ENCODE data around the gene ARL8A. TPM values are rescaled to one million over a fixed set of nuclear protein-coding genes. Genes with fewer than 3 reads are reported as not detected.

Gene ARL8A
- polyA plus RNA-seq, 1 experiment: 58.0 TPM

DNA sequence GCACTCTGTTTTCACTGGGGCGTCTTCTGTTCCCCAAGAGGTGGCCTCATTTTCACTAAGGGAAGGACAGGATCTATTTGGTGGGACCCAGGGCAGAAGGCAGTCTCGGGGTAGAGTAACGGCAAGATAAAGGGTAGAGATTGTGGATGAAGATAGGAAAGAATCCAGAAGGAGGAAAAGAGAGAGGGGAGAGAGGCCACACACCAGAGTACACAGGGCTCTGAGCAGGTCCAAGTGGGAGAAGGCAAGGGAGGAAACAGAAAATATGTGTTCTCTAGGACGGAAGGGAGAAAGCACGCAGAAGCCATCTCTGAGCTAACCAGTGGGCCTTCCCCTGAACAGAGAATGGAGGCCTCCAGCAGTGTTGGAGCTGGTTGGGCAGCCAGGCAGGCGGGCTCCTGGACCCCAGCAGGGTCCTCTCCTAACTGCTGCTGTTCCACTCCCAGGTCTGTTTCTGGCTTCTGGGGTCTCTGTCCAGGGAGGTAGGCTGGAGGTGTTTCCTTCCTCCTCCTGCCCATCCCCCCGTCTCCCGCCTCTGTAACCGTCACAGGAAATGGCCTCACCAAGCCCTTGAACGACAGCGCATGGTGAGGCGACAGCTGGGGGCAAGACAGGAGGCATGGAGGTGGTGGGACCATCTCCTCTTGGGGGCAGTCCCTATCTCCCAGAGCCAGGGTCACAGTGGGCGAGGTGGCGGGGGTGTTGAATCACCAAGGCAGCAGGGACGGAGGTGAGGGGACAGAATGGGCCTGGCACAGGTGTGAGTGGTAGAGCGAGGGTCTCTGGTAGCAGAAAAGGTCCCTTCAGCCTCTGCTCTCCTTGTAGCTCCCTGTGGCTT lies 15.2 kb upstream of the ARL8A start:
- TF ChIP-seq, protein P1, sequence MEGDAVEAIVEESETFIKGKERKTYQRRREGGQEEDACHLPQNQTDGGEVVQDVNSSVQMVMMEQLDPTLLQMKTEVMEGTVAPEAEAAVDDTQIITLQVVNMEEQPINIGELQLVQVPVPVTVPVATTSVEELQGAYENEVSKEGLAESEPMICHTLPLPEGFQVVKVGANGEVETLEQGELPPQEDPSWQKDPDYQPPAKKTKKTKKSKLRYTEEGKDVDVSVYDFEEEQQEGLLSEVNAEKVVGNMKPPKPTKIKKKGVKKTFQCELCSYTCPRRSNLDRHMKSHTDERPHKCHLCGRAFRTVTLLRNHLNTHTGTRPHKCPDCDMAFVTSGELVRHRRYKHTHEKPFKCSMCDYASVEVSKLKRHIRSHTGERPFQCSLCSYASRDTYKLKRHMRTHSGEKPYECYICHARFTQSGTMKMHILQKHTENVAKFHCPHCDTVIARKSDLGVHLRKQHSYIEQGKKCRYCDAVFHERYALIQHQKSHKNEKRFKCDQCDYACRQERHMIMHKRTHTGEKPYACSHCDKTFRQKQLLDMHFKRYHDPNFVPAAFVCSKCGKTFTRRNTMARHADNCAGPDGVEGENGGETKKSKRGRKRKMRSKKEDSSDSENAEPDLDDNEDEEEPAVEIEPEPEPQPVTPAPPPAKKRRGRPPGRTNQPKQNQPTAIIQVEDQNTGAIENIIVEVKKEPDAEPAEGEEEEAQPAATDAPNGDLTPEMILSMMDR (IDR thresholded peaks at IDR 0.05; ENCODE audit: low read depth, low read length): no peak
- Histone ChIP-seq H3K27ac (ENCODE audit: low read depth, low read length) (no peak overlapping the region), H3K27me3 (ENCODE audit: control insufficient read depth, insufficient read depth, low read length) (peaks cover 25% of the 10 kb centered on the region), H3K4me3 (ENCODE audit: low read depth, low read length) (no peak overlapping the region), H3K9me3 (ENCODE audit: control insufficient read depth, insufficient read depth, low read length) (no peaks in the 10 kb centered on the region)
- no peak for DNase-seq (ENCODE audit: low read depth, low spot score)
- ChIA-PET POLR2A (no interaction called here), CTCF (interaction anchor here (1.2 kb wide), 1 partner anchor 24 kb away, joined by 3 read pairs; no protein-coding TSS in a partner anchor)

DNA sequence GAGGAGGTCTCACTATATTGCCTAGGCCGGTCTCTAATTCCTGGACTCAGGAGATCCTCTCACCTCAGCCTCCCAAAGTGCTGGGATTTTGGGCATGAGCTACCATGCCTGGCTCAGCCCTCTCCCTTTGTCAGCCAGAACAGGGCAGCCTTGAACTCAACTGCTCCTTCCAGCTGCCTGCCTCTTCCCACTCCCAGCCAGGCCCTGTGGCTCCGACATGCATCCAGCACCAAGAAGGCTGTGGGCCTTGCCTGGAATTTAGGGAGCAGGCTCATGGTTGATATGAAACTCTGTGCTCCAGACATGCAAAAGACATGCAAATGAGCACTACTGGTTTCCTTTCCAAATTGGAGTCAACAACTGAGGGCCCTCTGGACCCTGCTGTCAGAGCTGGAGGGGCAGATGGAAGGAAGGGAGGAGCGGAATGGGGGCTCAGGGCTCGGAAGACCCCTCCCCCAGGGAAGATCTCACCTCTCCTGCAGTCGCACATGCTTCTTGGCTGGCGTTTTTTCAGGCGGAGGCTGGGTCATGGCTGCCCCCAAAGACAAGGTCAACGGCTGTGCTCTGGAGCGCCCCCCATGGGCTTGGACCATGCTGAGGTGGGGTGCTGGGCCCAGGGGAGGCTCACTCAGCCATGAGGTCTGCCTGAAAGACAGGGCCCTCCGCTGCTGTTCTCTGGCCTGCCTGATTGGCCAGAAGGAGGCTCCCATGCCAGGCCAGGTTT lies 14.4 kb upstream of the ARL8A start:
- Histone ChIP-seq H3K9me3 (ENCODE audit: control insufficient read depth, insufficient read depth, low read length) (no peaks in the 10 kb centered on the region), H3K27me3 (ENCODE audit: control insufficient read depth, insufficient read depth, low read length) (peaks cover 26% of the 10 kb centered on the region), H3K4me3 (ENCODE audit: low read depth, low read length) (no peak overlapping the region), H3K27ac (ENCODE audit: low read depth, low read length) (no peak overlapping the region)
- POLR2A ChIA-PET: no interaction called here
- CTCF ChIA-PET: no interaction called here
- no peak for DNase-seq (ENCODE audit: low read depth, low spot score)
- TF ChIP-seq, protein P1 (IDR thresholded peaks at IDR 0.05; ENCODE audit: low read depth, low read length): no peak

DNA sequence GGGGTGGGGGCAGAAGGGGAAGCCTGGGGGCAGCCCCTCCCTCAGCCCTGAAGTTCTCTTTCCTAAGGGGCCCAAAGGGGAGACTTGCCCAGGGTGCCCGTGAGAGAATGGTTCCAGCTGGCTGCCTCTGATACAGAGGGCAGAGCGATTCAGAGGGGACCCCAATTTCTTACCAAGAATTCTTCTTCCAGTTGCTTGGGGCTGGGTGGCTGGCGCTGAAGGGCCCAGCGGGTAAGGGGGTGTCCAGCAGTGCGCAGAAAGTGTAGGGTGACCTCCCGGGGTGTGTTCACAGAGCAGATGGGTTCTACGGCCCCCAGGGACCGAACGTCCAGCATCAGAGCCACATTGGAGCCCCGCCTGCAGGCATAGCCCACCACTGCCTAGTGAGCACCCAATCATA lies 13.4 kb upstream of the ARL8A start:
- CTCF ChIA-PET: no interaction called here
- no peak overlapping the region for H3K4me3 ChIP-seq (ENCODE audit: low read depth, low read length)
- DNase-seq (ENCODE audit: low read depth, low spot score): no peak
- H3K9me3 ChIP-seq (ENCODE audit: control insufficient read depth, insufficient read depth, low read length): no peaks in the 10 kb centered on the region
- peaks cover 18% of the 10 kb centered on the region for H3K27me3 ChIP-seq (ENCODE audit: control insufficient read depth, insufficient read depth, low read length)
- H3K27ac ChIP-seq (ENCODE audit: low read depth, low read length): no peak overlapping the region
- TF ChIP-seq, protein P1 (IDR thresholded peaks at IDR 0.05; ENCODE audit: low read depth, low read length): no peak
- POLR2A ChIA-PET: no interaction called here

DNA sequence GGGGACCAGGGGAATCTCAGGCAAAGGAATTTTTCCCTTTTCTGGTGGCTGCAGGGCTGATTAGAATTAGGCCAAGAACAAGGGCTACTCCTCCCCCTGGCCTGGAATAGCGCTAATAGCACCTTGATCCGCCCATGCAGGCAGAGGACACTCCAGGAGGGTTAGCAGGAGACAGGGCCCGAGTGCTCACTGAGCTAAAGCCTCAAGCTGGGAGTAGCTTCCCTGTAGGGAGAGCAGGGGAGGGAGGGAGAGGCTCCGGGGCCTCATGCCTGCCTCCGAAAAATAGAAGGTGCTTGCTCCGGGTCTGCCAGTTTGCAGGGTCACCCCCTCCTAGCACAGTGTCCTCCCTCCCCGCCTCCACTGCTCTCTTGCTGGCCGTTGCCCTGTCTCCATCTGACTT lies 12.1 kb upstream of the ARL8A start:
- no peak overlapping the region for H3K4me3 ChIP-seq (ENCODE audit: low read depth, low read length)
- CTCF ChIA-PET: interaction anchor here (0.9 kb wide), 2 partner anchors 9 to 37 kb away, joined by 3 read pairs; partner anchors contain the start of gene LGR6
- H3K9me3 ChIP-seq (ENCODE audit: control insufficient read depth, insufficient read depth, low read length): no peaks in the 10 kb centered on the region
- DNase-seq (ENCODE audit: low read depth, low spot score): no peak
- TF ChIP-seq, protein P1 (IDR thresholded peaks at IDR 0.05; ENCODE audit: low read depth, low read length): no peak
- peaks cover 19% of the 10 kb centered on the region for H3K27me3 ChIP-seq (ENCODE audit: control insufficient read depth, insufficient read depth, low read length)
- POLR2A ChIA-PET: no interaction called here
- no peak overlapping the region for H3K27ac ChIP-seq (ENCODE audit: low read depth, low read length)

All from AG04450 (cell line).